ENCODE results near the gene PPBP.

Gene PPBP

GRCh38 chr4:73979407-73979957 lies 8.5 kb downstream of the PPBP start:
- no peaks in the 10 kb centered on the region for H3K9me3 ChIP-seq (ENCODE audit: insufficient read depth, low read length, severe bottlenecking)
- H3K79me2 ChIP-seq (ENCODE audit: insufficient read depth, low read length) = no peaks in the 10 kb centered on the region
- H3K4me1 ChIP-seq (ENCODE audit: insufficient read depth, low read length) = no peaks in the 10 kb centered on the region
- no peak overlapping the region for H3K4me2 ChIP-seq (ENCODE audit: insufficient read depth, low read length)
- ATAC-seq (ENCODE audit: insufficient read depth, low read depth) = no peak
- H2AFZ ChIP-seq (ENCODE audit: low read depth, low read length) = no peak overlapping the region
- H4K20me1 ChIP-seq (ENCODE audit: insufficient read depth, low read length) = no peaks in the 10 kb centered on the region
- DNase-seq = no peak
- H3K9ac ChIP-seq (ENCODE audit: low read depth, low read length) = no peak overlapping the region
- H3K27ac ChIP-seq (ENCODE audit: low read length) = no peak overlapping the region
- no peak for TF ChIP-seq EZH2 (IDR thresholded peaks at IDR 0.05; ENCODE audit: borderline replicate concordance, low read depth, low read length, severe bottlenecking)
- no peak for TF ChIP-seq CTCF (IDR thresholded peaks at IDR 0.05; ENCODE audit: borderline replicate concordance, extremely low read depth, low read length, poor library complexity, severe bottlenecking)
- H3K4me3 ChIP-seq (ENCODE audit: low read depth in 1 of 2, low read length in 2 of 2) = no peak overlapping the region
- no peaks in the 10 kb centered on the region for H3K27me3 ChIP-seq (ENCODE audit: insufficient read depth, low read length, poor library complexity)
- no peaks in the 10 kb centered on the region for H3K36me3 ChIP-seq (ENCODE audit: insufficient read depth, low read length)

DNA sequence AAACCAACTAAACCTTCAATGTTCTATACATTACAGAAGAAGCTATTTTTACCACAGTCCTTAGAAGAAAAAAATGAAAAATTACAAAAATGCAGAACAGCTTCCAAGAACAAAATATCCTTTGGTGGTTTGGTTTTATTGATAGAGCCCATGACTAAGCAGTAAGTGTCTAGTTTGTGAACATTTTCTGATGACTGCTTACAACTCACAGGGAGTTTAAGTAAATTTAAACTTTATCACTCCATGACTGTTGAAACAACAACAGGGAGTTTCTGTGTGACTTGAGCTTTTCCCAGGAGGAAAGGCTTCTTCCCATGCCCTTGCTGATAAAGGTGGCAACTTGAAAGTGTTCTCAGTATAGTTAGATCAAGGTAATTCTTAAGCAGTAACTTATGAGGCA lies 9.1 kb downstream of the PPBP start:
- no peaks in the 10 kb centered on the region for H3K79me2 ChIP-seq (ENCODE audit: insufficient read depth, low read length)
- H2AFZ ChIP-seq (ENCODE audit: low read depth, low read length) = no peak overlapping the region
- no peak for DNase-seq
- H3K27ac ChIP-seq (ENCODE audit: low read length) = no peak overlapping the region
- no peaks in the 10 kb centered on the region for H3K27me3 ChIP-seq (ENCODE audit: insufficient read depth, low read length, poor library complexity)
- no peaks in the 10 kb centered on the region for H3K36me3 ChIP-seq (ENCODE audit: insufficient read depth, low read length)
- H4K20me1 ChIP-seq (ENCODE audit: insufficient read depth, low read length) = no peaks in the 10 kb centered on the region
- H3K4me2 ChIP-seq (ENCODE audit: insufficient read depth, low read length) = no peak overlapping the region
- H3K9ac ChIP-seq (ENCODE audit: low read depth, low read length) = no peak overlapping the region
- TF ChIP-seq EZH2 (IDR thresholded peaks at IDR 0.05; ENCODE audit: borderline replicate concordance, low read depth, low read length, severe bottlenecking) = no peak
- TF ChIP-seq CTCF (IDR thresholded peaks at IDR 0.05; ENCODE audit: borderline replicate concordance, extremely low read depth, low read length, poor library complexity, severe bottlenecking) = no peak
- H3K4me1 ChIP-seq (ENCODE audit: insufficient read depth, low read length) = no peaks in the 10 kb centered on the region
- no peaks in the 10 kb centered on the region for H3K9me3 ChIP-seq (ENCODE audit: insufficient read depth, low read length, severe bottlenecking)
- no peak overlapping the region for H3K4me3 ChIP-seq (ENCODE audit: low read depth in 1 of 2, low read length in 2 of 2)
- no peak for ATAC-seq (ENCODE audit: insufficient read depth, low read depth)

GRCh38 chr4:73976716-73977115 lies 11.3 kb downstream of the PPBP start:
- Histone ChIP-seq H3K9me3 (ENCODE audit: insufficient read depth, low read length, severe bottlenecking) (no peaks in the 10 kb centered on the region), H3K79me2 (ENCODE audit: insufficient read depth, low read length) (no peaks in the 10 kb centered on the region), H3K9ac (ENCODE audit: low read depth, low read length) (no peak overlapping the region), H3K36me3 (ENCODE audit: insufficient read depth, low read length) (no peaks in the 10 kb centered on the region), H3K4me1 (ENCODE audit: insufficient read depth, low read length) (no peaks in the 10 kb centered on the region), H4K20me1 (ENCODE audit: insufficient read depth, low read length) (no peaks in the 10 kb centered on the region), H3K27me3 (ENCODE audit: insufficient read depth, low read length, poor library complexity) (no peaks in the 10 kb centered on the region), H3K4me3 (ENCODE audit: low read depth in 1 of 2, low read length in 2 of 2) (no peak overlapping the region), H3K4me2 (ENCODE audit: insufficient read depth, low read length) (no peak overlapping the region), H2AFZ (ENCODE audit: low read depth, low read length) (no peak overlapping the region), H3K27ac (ENCODE audit: low read length) (no peak overlapping the region)
- TF ChIP-seq CTCF (IDR thresholded peaks at IDR 0.05; ENCODE audit: borderline replicate concordance, extremely low read depth, low read length, poor library complexity, severe bottlenecking) (no peak), EZH2 (IDR thresholded peaks at IDR 0.05; ENCODE audit: borderline replicate concordance, low read depth, low read length, severe bottlenecking) (no peak)
- no peak for ATAC-seq (ENCODE audit: insufficient read depth, low read depth)
- no peak for DNase-seq

GRCh38 chr4:73976217-73976616 lies 11.8 kb downstream of the PPBP start:
- no peaks in the 10 kb centered on the region for H3K4me1 ChIP-seq (ENCODE audit: insufficient read depth, low read length)
- H3K9ac ChIP-seq (ENCODE audit: low read depth, low read length) = no peak overlapping the region
- H4K20me1 ChIP-seq (ENCODE audit: insufficient read depth, low read length) = no peaks in the 10 kb centered on the region
- ATAC-seq (ENCODE audit: insufficient read depth, low read depth) (no peak; the same call in 2 of the 3 replicates), DNase-seq (no peak)
- no peak overlapping the region for H3K4me3 ChIP-seq (ENCODE audit: low read depth in 1 of 2, low read length in 2 of 2)
- H3K36me3 ChIP-seq (ENCODE audit: insufficient read depth, low read length) = no peaks in the 10 kb centered on the region
- H3K4me2 ChIP-seq (ENCODE audit: insufficient read depth, low read length) = no peak overlapping the region
- H3K27ac ChIP-seq (ENCODE audit: low read length) = no peak overlapping the region
- TF ChIP-seq CTCF (IDR thresholded peaks at IDR 0.05; ENCODE audit: borderline replicate concordance, extremely low read depth, low read length, poor library complexity, severe bottlenecking) = no peak
- no peak for TF ChIP-seq EZH2 (IDR thresholded peaks at IDR 0.05; ENCODE audit: borderline replicate concordance, low read depth, low read length, severe bottlenecking)
- H3K27me3 ChIP-seq (ENCODE audit: insufficient read depth, low read length, poor library complexity) = no peaks in the 10 kb centered on the region
- H3K79me2 ChIP-seq (ENCODE audit: insufficient read depth, low read length) = no peaks in the 10 kb centered on the region
- no peaks in the 10 kb centered on the region for H3K9me3 ChIP-seq (ENCODE audit: insufficient read depth, low read length, severe bottlenecking)
- no peak overlapping the region for H2AFZ ChIP-seq (ENCODE audit: low read depth, low read length)

All from DND-41 (cell line).